GM12878 (cell line): ENCODE data around the gene KRTAP19-2. TPM values are rescaled to one million over a fixed set of nuclear protein-coding genes. Genes with fewer than 3 reads are reported as not detected.

ENCODE experiments used
- ATAC-seq: fragments of 200-7000 bp; cut with Tn5 transposase; 3 replicates; pipeline ENCODE4 v1.9.1; 2020; ENCODE audit warnings: mild to moderate bottlenecking, moderate library complexity
- BruUV-seq: library from RNA; stranded (reverse); fragments of 400-500 nt; replicated peaks from 2 replicates; lab custom pipeline; 2021; lab: Mats Ljungman, UMichigan
- CTCF ChIA-PET: fragments of 300-600 bp; sonication (Branson Sonifier 250); formaldehyde crosslinking; extraction: SDS; loops from one replicate; lab custom pipeline; 2021; ENCODE audit warnings: inconsistent platforms; lab: Yijun Ruan, JAX
- POLR2A ChIA-PET: fragments of 350-600 bp; formaldehyde crosslinking; extraction: SDS; loops from one replicate; lab custom pipeline; 2021; ENCODE audit warnings: inconsistent platforms; lab: Charles Lee
- RAD21 ChIA-PET: fragments of 300-600 bp; sonication (Branson Sonifier 250); formaldehyde crosslinking; loops from one replicate; lab custom pipeline; 2023; ENCODE audit warnings: antibody characterized with exemption; ENCODE audit not compliant: unreplicated experiment; lab: Charles Lee
- SMC1A ChIA-PET: fragments of 300-600 bp; sonication (Branson Sonifier 250); formaldehyde crosslinking; loops from one replicate; lab custom pipeline; 2023; ENCODE audit not compliant: unreplicated experiment, uncharacterized antibody; lab: Charles Lee
- DNase-seq: peaks from one replicate; pipeline ENCODE4 v3.0.0-alpha.2; 2011; ENCODE audit warnings: low read depth, low spot score
- FAIRE-seq: peaks from 3 replicates; lab custom pipeline; 2011; peaks lifted over from hg19 to GRCh38; lab: Jason Lieb, UNC
- H2AFZ ChIP-seq: 2 replicates; pipeline ENCODE4 v1.6.0; 2011; ENCODE audit warnings: low read depth, low read length, control low read depth; ENCODE audit not compliant: control insufficient read depth
- H3K27ac ChIP-seq: 2 replicates; pipeline ENCODE4 v1.5.1; 2011; ENCODE audit warnings: control low read depth; ENCODE audit not compliant: control insufficient read depth, insufficient read depth
- H3K27me3 ChIP-seq, 2 experiments: replicated peaks in 1 of 2; 2 replicates each; pipeline versions ENCODE4 v1.6.0 to v1.6.1; 2011; ENCODE audit warnings: low read length in 1 of 2; ENCODE audit not compliant: control insufficient read depth in 2 of 2, insufficient read depth in 2 of 2
- H3K36me3 ChIP-seq, 2 experiments: 2 replicates each; pipeline ENCODE4 v1.5.1; 2011; ENCODE audit warnings: low read length in 1 of 2; ENCODE audit not compliant: control insufficient read depth in 2 of 2, insufficient read depth in 2 of 2
- H3K4me1 ChIP-seq: 2 replicates; pipeline ENCODE4 v1.6.1; 2011; ENCODE audit warnings: mild to moderate bottlenecking, low read length, moderate library complexity, mixed read lengths; ENCODE audit not compliant: control insufficient read depth, insufficient read depth
- H3K4me2 ChIP-seq: 2 replicates; pipeline ENCODE4 v1.6.0; 2011; ENCODE audit warnings: control low read depth; ENCODE audit not compliant: control insufficient read depth, insufficient read depth
- H3K4me3 ChIP-seq: fragments of 200-600 bp; sonication (generic); 2 replicates; pipeline ENCODE4 v1.5.1; 2016
- H3K79me2 ChIP-seq: 2 replicates; pipeline ENCODE4 v1.6.0; 2011; ENCODE audit warnings: low read length; ENCODE audit not compliant: control insufficient read depth, insufficient read depth
- H3K9ac ChIP-seq: 2 replicates; pipeline ENCODE4 v1.8.0; 2011; ENCODE audit warnings: low read length, control low read depth, mixed read lengths; ENCODE audit not compliant: control insufficient read depth, insufficient read depth
- H3K9me3 ChIP-seq: replicated peaks from 3 replicates; pipeline ENCODE4 v1.5.1; 2011; ENCODE audit warnings: mild to moderate bottlenecking, low read length; ENCODE audit not compliant: control insufficient read depth, insufficient read depth
- H4K20me1 ChIP-seq: 2 replicates; pipeline ENCODE4 v1.6.0; 2011; ENCODE audit not compliant: control insufficient read depth, insufficient read depth
- CBX3 ChIP-seq: fragments of 200-600 bp; sonication (generic); IDR thresholded peaks from 2 replicates; pipeline ENCODE4 v1.6.1; 2016; ENCODE audit warnings: low read depth, borderline replicate concordance
- MYB ChIP-seq: fragments of 150-350 bp; IDR thresholded peaks from 2 replicates; pipeline ENCODE4 v1.6.1; 2014; ENCODE audit warnings: mild to moderate bottlenecking, low read depth, low read length, borderline replicate concordance
- MYC ChIP-seq: IDR thresholded peaks from 2 replicates; pipeline ENCODE4 v1.6.1; 2011; ENCODE audit warnings: mild to moderate bottlenecking, low read length, moderate library complexity, inconsistent platforms; ENCODE audit not compliant: insufficient read depth, insufficient replicate concordance, insufficient read length, severe bottlenecking
- SIN3A ChIP-seq: IDR thresholded peaks from 2 replicates; pipeline ENCODE4 v1.6.1; 2012; ENCODE audit warnings: low read depth, low read length, improper control_type of control experiment
- SUZ12 ChIP-seq: fragments of 200-600 bp; sonication (generic); IDR thresholded peaks from one replicate; pipeline ENCODE4 v1.6.1; 2018; ENCODE audit warnings: antibody characterized with exemption, mild to moderate bottlenecking; ENCODE audit not compliant: unreplicated experiment
- ZNF274 ChIP-seq: IDR thresholded peaks from one replicate; pipeline ENCODE4 v1.8.0; 2011; ENCODE audit not compliant: insufficient read length, insufficient read depth
- WGBS: methylation state at CpG from one replicate; pipeline ENCODE4 v1.1.6; 2016; ENCODE audit warnings: low lambda C conversion rate; ENCODE audit not compliant: insufficient replicate concordance, insufficient coverage; ENCODE audit errors: missing lambda C conversion rate; 5-methylcytosine and 5-hydroxymethylcytosine counted together
- in situ Hi-C: fragments of 300-500 bp; cut with MboI; formaldehyde crosslinking; loops from 9 replicates; pipeline ENCODE4 v1.14.3; 2018; ENCODE audit warnings: mixed read lengths
- intact Hi-C: fragments of 100-400 bp; cut with micrococcal nuclease; formaldehyde crosslinking; loops from one replicate; pipeline ENCODE4 v1.14.2; 2022; ENCODE audit not compliant: unreplicated experiment
- polyA plus RNA-seq, 11 experiments: library from polyadenylated mRNA; depleted of rRNA in 4 of 11; unstranded in 6 of 11; stranded (reverse) in 5 of 11; fragments of >200 nt; fragmentation: Nextera tagmentation in 4 of 11; fragmentation: Illumina TruSeq in 1 of 11; extraction: Ambion mirVana in 4 of 11; extraction: Trizol in 1 of 11; gene quantifications; 1 replicate in 1 of 11; 2 replicates in 10 of 11; pipeline versions ENCODE4 v1.2.1 to v1.2.3, GENCODE V29; 2011 to 2016; ENCODE audit warnings: inconsistent platforms in 2 of 11, missing spikeins in 2 of 11, low read depth in 1 of 11
- total RNA-seq, 4 experiments: library from RNA; depleted of rRNA in 3 of 4; stranded (reverse); fragments of >200 nt in 3 of 4; fragmentation: Illumina TruSeq in 1 of 4; extraction: Trizol in 1 of 4; gene quantifications; 2 replicates each; pipeline versions ENCODE4 v1.2.1 to v1.2.3, GENCODE V29; 2013 to 2021
- TF ChIP-seq, protein P1 (sequence below): fragments of 450-650 bp; IDR thresholded peaks from 2 replicates; pipeline ENCODE4 v1.6.1; 2017; ENCODE audit warnings: mild to moderate bottlenecking, moderate library complexity

Gene KRTAP19-2
- total and polyA plus RNA-seq, 10 of the 15 experiments (the other 5 are each of a cell fraction or from before 2014, with no cell fraction given) = not detected

DNA sequence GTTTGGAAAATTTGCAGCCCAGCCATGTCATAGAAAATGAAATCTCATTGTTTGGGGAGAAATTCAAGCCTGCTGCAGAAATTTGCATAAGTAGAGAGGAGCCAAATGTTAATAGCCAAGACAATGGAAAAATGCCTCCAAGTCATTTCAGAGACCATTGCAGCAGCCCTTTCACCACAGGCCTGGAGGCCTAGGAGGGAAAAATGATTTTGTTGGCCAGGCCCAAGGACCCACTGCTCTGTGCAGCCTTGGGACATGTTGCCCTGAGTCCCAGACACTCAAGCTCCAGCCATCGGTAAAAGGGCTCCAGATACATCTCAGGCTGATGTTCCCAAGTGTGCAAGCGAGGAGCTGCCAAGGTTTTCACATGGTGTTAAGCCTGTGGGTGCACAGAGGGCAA is 1.1 kb downstream of the KRTAP19-2 start:
- ChIA-PET SMC1A (no interaction called here), RAD21 (no interaction called here), POLR2A (no interaction called here), CTCF (interaction anchor here (0.6 kb wide), 1 partner anchor 160 kb away, joined by 3 read pairs; no protein-coding TSS in a partner anchor)
- no peak overlapping the region for H3K9ac ChIP-seq
- intact Hi-C loops = no loop called here
- H3K79me2 ChIP-seq = no peaks in the 10 kb centered on the region
- DNase-seq (no peak), FAIRE-seq (no peak), ATAC-seq (no peak)
- H2AFZ ChIP-seq = no peak overlapping the region
- H3K36me3 ChIP-seq = no peaks in the 10 kb centered on the region
- H3K4me1 ChIP-seq = no peaks in the 10 kb centered on the region
- in situ Hi-C loops = no loop called here
- WGBS = 0% methylated on average over 2 of the region's 2 CpGs
- no peaks in the 10 kb centered on the region for H4K20me1 ChIP-seq
- no peaks in the 10 kb centered on the region for H3K27me3 ChIP-seq
- H3K27ac ChIP-seq = no peak overlapping the region
- no peak overlapping the region for H3K4me2 ChIP-seq
- H3K9me3 ChIP-seq = no peaks in the 10 kb centered on the region; the same call in 2 of the 3 replicates
- TF ChIP-seq ZNF274 (no peak), SUZ12 (no peak), SIN3A (no peak), MYB (no peak), MYC (no peak), CBX3 (no peak)
- TF ChIP-seq, protein P1, sequence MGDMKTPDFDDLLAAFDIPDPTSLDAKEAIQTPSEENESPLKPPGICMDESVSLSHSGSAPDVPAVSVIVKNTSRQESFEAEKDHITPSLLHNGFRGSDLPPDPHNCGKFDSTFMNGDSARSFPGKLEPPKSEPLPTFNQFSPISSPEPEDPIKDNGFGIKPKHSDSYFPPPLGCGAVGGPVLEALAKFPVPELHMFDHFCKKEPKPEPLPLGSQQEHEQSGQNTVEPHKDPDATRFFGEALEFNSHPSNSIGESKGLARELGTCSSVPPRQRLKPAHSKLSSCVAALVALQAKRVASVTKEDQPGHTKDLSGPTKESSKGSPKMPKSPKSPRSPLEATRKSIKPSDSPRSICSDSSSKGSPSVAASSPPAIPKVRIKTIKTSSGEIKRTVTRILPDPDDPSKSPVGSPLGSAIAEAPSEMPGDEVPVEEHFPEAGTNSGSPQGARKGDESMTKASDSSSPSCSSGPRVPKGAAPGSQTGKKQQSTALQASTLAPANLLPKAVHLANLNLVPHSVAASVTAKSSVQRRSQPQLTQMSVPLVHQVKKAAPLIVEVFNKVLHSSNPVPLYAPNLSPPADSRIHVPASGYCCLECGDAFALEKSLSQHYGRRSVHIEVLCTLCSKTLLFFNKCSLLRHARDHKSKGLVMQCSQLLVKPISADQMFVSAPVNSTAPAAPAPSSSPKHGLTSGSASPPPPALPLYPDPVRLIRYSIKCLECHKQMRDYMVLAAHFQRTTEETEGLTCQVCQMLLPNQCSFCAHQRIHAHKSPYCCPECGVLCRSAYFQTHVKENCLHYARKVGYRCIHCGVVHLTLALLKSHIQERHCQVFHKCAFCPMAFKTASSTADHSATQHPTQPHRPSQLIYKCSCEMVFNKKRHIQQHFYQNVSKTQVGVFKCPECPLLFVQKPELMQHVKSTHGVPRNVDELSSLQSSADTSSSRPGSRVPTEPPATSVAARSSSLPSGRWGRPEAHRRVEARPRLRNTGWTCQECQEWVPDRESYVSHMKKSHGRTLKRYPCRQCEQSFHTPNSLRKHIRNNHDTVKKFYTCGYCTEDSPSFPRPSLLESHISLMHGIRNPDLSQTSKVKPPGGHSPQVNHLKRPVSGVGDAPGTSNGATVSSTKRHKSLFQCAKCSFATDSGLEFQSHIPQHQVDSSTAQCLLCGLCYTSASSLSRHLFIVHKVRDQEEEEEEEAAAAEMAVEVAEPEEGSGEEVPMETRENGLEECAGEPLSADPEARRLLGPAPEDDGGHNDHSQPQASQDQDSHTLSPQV = no peak
- no TSS peak for BruUV-seq
- H3K4me3 ChIP-seq = no peak overlapping the region
